GM18526 (cell line): ENCODE data around the gene MLYCD.

Source experiments
- POLR2A ChIP-seq: IDR thresholded peaks from 3 replicates; pipeline ENCODE4 v1.6.1; 2011; ENCODE audit not compliant: insufficient read length; ENCODE audit errors: extremely low read depth

The MLYCD gene

GRCh38 chr16:83931556-83931955, 32.6 kb downstream of the MLYCD start:
- TF ChIP-seq POLR2A: no peak

- no peak for TF ChIP-seq POLR2A
Measured at GRCh38 chr16:83932304-83932703, 33.4 kb downstream of the MLYCD start.

- no peak for TF ChIP-seq POLR2A
Measured at GRCh38 chr16:83932955-83933673, 34.2 kb downstream of the MLYCD start.

DNA sequence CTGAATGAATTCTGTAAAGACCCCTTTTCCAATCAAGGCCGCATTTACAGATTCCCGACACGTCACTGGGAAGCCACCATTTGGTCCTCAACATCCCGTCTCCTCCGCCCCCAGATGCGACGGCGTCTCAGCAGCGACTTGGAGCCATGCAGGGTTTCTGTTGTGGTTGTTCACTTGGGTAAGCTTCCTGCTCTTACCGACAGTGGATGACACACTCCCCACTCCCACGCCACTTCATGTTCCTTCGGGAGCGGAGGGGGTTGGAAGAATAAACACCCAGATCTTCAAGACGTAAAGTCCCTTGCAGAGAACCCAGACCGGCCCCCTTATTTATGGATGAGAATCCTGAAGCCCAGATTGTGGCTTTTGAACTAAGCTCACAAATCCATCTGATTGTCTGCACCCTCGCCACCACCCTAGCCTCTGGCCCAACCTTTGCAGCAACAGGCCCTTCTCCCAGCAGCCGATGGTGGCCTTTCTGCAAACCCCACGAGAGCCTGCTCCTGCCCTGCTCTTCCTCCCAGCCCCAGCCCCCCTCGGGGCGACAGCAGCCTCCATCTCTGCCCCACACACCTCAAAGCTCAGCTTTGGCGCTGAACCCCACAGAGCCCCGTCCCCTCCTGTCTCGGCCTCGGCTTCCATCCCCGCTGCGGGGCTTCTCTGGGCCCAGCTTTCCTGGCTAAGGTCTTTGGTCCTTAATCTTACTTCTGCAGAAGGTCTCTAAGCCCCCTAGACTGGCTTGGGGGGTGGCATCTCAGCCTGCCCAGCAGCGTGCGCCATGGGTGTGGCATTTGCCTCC, 35.2 kb downstream of the MLYCD start:
- TF ChIP-seq POLR2A: no peak

DNA sequence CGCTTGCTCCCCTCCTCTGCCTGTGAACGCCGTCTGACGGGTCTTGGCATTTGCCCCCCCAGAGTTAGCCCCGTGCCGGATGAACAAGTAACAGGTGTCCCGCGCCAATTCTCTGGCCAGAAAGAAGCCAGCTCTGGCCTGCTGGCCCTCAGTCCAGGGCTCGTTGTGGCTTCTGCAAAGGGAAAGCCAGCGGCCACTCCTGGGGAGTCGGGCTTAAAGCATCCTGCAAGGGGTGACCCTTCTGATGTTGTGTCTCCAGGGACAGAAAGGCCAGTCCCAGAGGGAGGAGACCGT, 35.7 kb downstream of the MLYCD start:
- no peak for TF ChIP-seq POLR2A

GRCh38 chr16:83935005-83935857, 36.3 kb downstream of the MLYCD start:
- no peak for TF ChIP-seq POLR2A

DNA sequence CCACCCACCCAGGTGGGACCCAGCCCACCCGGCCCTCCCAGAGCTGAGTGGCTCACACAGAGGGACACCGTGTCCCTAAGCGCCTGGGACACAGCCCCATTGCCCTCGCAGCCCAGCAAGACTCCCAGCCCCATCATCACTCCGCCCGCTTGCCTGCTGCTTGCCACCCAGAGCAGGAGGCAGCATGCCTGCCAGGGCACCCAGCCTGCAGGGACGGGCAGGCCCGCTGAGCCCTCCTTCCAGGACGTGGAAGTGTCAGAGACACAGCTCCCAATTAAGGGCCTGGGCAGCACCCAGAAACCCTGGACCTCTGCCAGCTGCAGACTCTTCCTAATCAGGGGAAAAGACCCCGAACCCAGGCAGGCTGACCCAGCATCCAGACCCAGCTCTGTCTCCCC, 36.9 kb downstream of the MLYCD start:
- no peak for TF ChIP-seq POLR2A

GRCh38 chr16:83936581-83937165, 37.8 kb downstream of the MLYCD start:
- TF ChIP-seq POLR2A: no peak

DNA sequence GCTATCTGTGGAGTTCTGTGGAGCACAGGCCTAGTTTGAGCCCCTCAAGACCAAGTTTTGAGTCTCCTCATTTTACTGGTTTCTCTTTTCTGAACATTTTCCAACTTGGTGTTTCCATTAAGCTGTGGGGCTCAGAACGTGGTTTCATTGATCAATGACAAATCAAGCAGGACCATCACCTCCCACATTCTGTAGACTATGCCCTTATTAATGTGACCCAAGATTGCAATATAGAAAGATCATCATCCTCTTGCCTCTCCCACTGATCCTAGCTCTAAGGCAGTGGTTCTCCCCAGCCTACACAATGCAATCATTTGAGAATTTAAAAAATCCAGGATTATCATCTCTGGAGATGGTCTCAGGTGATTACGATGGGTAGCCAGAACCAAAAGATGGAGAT, 38.4 kb downstream of the MLYCD start:
- no peak for TF ChIP-seq POLR2A

DNA sequence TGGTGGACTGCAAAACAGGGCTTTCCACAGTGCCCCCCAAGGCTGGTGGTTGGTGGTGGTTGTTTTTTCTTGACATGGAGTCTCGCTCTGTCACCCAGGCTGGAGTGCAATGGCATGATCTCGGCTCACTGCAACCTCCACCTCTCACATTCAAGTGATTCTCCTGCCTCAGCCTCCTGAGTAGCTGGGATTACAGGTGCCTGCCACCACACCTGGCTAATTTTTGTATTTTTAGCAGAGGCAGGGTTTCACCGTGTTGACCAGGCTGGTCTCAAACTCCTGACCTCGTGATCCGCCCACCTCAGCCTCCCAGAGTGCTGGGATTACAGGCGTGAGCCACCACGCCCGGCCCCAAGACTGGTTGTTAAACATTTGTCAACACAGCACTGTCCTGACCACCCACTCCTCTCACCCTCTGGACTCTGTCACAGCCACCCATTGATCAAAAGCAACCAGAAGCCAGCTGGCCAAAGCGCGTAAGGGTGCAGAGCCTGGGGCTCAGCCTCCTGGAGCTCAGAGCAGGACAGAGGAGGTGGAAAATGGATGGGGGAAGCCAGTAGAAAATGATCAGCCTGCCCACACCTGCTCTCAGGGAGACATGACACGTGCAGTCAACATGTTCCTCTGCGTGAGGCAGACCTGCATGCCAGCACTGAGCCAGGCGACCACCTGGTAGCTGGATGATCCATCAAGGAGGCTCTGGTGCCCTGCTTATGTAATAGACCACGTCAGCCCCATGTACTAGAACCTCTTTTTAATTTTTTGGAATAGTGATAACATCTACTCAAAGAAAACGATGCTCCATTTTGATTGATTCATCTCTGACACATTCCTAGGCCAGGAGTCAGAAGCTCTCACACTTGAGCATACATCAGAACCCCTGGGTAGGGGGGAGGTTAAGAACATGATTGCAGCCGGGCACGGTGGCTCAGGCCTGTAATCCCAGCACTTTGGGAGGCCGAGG, 39.3 kb downstream of the MLYCD start:
- TF ChIP-seq POLR2A: no peak

- no peak for TF ChIP-seq POLR2A
Measured at GRCh38 chr16:83939266-83939855, 40.4 kb downstream of the MLYCD start.

- no peak for TF ChIP-seq POLR2A
Measured at GRCh38 chr16:83940119-83940518, 41.2 kb downstream of the MLYCD start.

DNA sequence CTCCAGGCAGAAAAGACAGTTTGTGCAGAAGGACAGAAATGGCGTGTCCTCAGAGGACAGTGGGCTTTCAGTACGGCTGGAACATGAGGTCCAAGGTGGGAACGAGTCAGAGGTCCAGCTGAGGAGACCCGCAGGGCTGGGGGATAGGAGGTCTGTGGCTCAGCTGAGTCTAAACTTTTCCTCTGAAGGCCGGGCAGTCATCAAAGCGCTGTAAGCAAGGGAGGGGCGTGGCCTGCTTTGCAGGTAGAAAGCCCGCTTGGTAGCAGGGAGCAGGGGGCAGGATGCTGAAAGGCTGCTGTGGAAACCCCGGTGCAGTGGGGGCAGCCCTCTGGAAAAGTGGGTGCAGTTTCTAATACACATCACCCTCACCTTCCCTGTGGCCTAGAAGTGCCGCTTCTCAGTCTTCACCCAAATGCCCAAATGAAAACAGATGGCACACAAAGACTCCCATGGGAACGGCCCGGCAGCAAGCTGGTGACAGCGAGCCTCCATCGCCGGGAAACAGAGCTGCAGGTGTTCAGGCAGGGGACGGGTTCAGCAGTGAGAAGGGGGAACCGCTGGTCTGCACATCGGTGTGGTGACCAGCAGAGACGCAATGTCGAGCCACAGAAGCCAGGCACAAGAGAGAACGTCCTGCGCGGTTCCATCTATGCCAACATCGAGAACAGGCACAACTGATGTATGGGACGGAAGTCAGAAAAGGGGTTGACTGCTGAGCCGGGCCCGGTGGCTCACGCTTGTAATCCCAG, 41.9 kb downstream of the MLYCD start:
- no peak for TF ChIP-seq POLR2A

GRCh38 chr16:83942074-83942473, 43.2 kb downstream of the MLYCD start:
- no peak for TF ChIP-seq POLR2A
